ENCODE measurements around the gene EVI5.
"Not testable (repeated sequence)": the region's sequence is repeated elsewhere in the genome, so short reads cannot be mapped to it uniquely, and the experiment has no call there.

GRCh38 chr1:92531939-92532338 lies 253.0 kb downstream of the EVI5 start:
- TF ChIP-seq NR2C2 (CRISPR knock-in tag; IDR thresholded peaks at IDR 0.05); CTCF (IDR thresholded peaks at IDR 0.05); ZNF138 (CRISPR knock-in tag; conservative IDR thresholded peaks at IDR 0.05); JUN (CRISPR knock-in tag; IDR thresholded peaks at IDR 0.05); ZBTB21 (CRISPR knock-in tag; IDR thresholded peaks at IDR 0.05; ENCODE audit: borderline replicate concordance); USF1 (CRISPR knock-in tag; IDR thresholded peaks at IDR 0.05); PRRX2 (CRISPR knock-in tag; IDR thresholded peaks at IDR 0.05); ZNF232 (CRISPR knock-in tag; IDR thresholded peaks at IDR 0.05); FOXJ3 (CRISPR knock-in tag; IDR thresholded peaks at IDR 0.05; ENCODE audit: borderline replicate concordance); RELA (CRISPR knock-in tag; IDR thresholded peaks at IDR 0.05; ENCODE audit: borderline replicate concordance): not testable (repeated sequence)
